ENCODE data around the gene TRIM28. TPM values are rescaled to one million over a fixed set of nuclear protein-coding genes. Genes with fewer than 3 reads are reported as not detected.

The TRIM28 gene
- polyA plus RNA-seq, 1 donor from 2014 or later = 256 TPM

- H3K9ac ChIP-seq (ENCODE audit: low read length) = no peak overlapping the region
These were observed 17.1 kb downstream of the TRIM28 start for GRCh38 chr19:58560921-58561320.

GRCh38 chr19:58561373-58562121 is 17.7 kb downstream of the TRIM28 start:
- no peak overlapping the region for H3K9ac ChIP-seq (ENCODE audit: low read length)
- H3K79me2 ChIP-seq (replicated peaks; ENCODE audit: insufficient read depth, low read length) = peaks cover 15% of the 10 kb centered on the region
- H3K4me3 ChIP-seq (ENCODE audit: low read length) = no peak overlapping the region
- H3K4me2 ChIP-seq (ENCODE audit: low read length) = no peak overlapping the region
- H3K27ac ChIP-seq (ENCODE audit: low read length) = no peak overlapping the region
- TF ChIP-seq POLR2AphosphoS5 (IDR thresholded peaks at IDR 0.05) = no peak
- TF ChIP-seq EZH2 (IDR thresholded peaks at IDR 0.05; ENCODE audit: borderline replicate concordance, insufficient read depth, low read length, poor library complexity, severe bottlenecking) = no peak
- no peak for TF ChIP-seq RAD21 (conservative IDR thresholded peaks at IDR 0.05)
- TF ChIP-seq CTCF (IDR thresholded peaks at IDR 0.05; ENCODE audit: poor library complexity, severe bottlenecking) = no peak
- no peak for TF ChIP-seq TAF1 (IDR thresholded peaks at IDR 0.05; ENCODE audit: low read depth)
- TF ChIP-seq MXI1 (conservative IDR thresholded peaks at IDR 0.05; ENCODE audit: poor library complexity, severe bottlenecking) = no peak
- TF ChIP-seq SMC3 (conservative IDR thresholded peaks at IDR 0.05; ENCODE audit: poor library complexity) = no peak
- TF ChIP-seq EP300 (conservative IDR thresholded peaks at IDR 0.05; ENCODE audit: poor library complexity, severe bottlenecking) = no peak
- no peak for TF ChIP-seq REST (IDR thresholded peaks at IDR 0.05; ENCODE audit: borderline replicate concordance)
- H3K27me3 ChIP-seq (ENCODE audit: insufficient read depth, low read depth, low read length) = no peaks in the 10 kb centered on the region
- H2AFZ ChIP-seq (ENCODE audit: low read depth, low read length) = no peak overlapping the region
- no peaks in the 10 kb centered on the region for H3K9me2 ChIP-seq (ENCODE audit: insufficient read depth, low read length)
- no peaks in the 10 kb centered on the region for H3K9me3 ChIP-seq (ENCODE audit: low read length)
- peaks cover 7% of the 10 kb centered on the region for H3F3A ChIP-seq (ENCODE audit: insufficient read depth, low read length, poor library complexity, severe bottlenecking)
- peaks cover 6% of the 10 kb centered on the region for H4K20me1 ChIP-seq (ENCODE audit: insufficient read depth)
- H3K36me3 ChIP-seq (ENCODE audit: insufficient read depth, low read length) = no peaks in the 10 kb centered on the region

More at GRCh38 chr19:58560921-58561320, 17.1 kb downstream of the TRIM28 start:
- Histone ChIP-seq H3K79me2 (replicated peaks; ENCODE audit: insufficient read depth, low read length) (peaks cover 19% of the 10 kb centered on the region), H4K20me1 (ENCODE audit: insufficient read depth) (peaks cover 6% of the 10 kb centered on the region), H3K36me3 (ENCODE audit: insufficient read depth, low read length) (no peaks in the 10 kb centered on the region), H3K4me2 (ENCODE audit: low read length) (no peak overlapping the region), H3K9me3 (ENCODE audit: low read length) (no peaks in the 10 kb centered on the region), H3K27me3 (ENCODE audit: insufficient read depth, low read depth, low read length) (no peaks in the 10 kb centered on the region), H3K4me3 (ENCODE audit: low read length) (no peak overlapping the region), H3K27ac (ENCODE audit: low read length) (no peak overlapping the region), H3F3A (ENCODE audit: insufficient read depth, low read length, poor library complexity, severe bottlenecking) (peaks cover 7% of the 10 kb centered on the region), H2AFZ (ENCODE audit: low read depth, low read length) (no peak overlapping the region), H3K9me2 (ENCODE audit: insufficient read depth, low read length) (no peaks in the 10 kb centered on the region)
- no peak for TF ChIP-seq SMC3 (conservative IDR thresholded peaks at IDR 0.05; ENCODE audit: poor library complexity)
- TF ChIP-seq EP300 (conservative IDR thresholded peaks at IDR 0.05; ENCODE audit: poor library complexity, severe bottlenecking) = no peak
